Right renal pelvis (tissue), 4 donors: ENCODE data around the gene GLI3. TPM values are rescaled to one million over a fixed set of nuclear protein-coding genes. Genes with fewer than 3 reads are reported as not detected.

Experiments
- DNase-seq, 4 donors: peaks; one replicate each; pipeline ENCODE4 v3.0.0-alpha.2; 2013; ENCODE audit warnings: low read depth in 4 of 4, low spot score in 3 of 4, missing footprints in 1 of 4
- polyA plus RNA-seq, 4 donors: library from polyadenylated mRNA; unstranded; fragments of 120-200 nt; gene quantifications; one replicate each; pipeline ENCODE4 v1.2.1, GENCODE V29; 2013; ENCODE audit not compliant: insufficient read length in 4 of 4

GLI3 gene
- polyA plus RNA-seq, 4 donors: 13.6 to 17.3 (median 15.1) TPM

DNA sequence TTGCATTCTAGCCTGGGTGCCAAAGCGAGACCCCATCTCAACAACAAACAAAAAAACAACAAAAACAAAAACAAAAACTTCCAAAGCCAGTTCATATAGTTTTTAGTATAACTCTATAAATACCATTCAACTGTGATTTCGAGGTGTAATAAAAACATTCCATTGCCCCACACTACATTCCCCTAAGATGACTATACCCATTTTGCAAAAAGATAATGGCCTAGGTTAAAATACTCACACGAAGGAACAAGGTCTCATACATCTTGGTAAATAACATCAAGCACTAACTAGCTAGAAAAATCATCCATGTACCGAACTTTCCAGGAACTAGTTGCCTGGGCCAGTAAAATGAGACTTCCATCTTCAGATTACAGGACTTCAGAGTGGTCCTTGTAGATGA, 55.4 kb downstream of the GLI3 start:
- no peak for DNase-seq

GRCh38 chr7:42180806-42181205, 56.2 kb downstream of the GLI3 start:
- no peak for DNase-seq

- no peak for DNase-seq
Measured at GRCh38 chr7:42176724-42177101, 60.3 kb downstream of the GLI3 start.

- no peak for DNase-seq
Measured at GRCh38 chr7:42175834-42176723, 60.9 kb downstream of the GLI3 start.

- DNase-seq: peak in 2 of 4 donors; percentile 61 to 75
Measured at GRCh38 chr7:42174391-42174912, 62.6 kb downstream of the GLI3 start.

DNA sequence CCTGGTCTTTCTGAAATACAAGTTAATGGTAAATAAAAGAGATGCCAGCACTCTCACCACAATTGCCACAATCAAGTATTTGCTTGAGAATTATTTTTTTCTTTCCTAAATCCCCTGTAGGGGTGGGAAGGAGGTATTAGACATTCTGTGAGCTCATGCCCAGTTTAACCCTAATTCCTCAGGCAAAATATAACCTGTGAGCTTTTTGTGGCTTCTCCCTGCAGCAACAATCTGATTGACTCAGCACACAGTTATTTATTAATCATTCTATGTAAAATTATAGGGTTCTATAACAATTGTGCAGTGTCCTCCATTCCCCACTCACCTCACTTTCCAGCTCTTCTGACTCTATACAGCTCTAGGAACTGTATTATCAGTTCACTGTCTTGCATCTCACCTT, 66.3 kb downstream of the GLI3 start:
- no peak for DNase-seq

- DNase-seq: no peak
Measured at GRCh38 chr7:42168512-42168911, 68.5 kb downstream of the GLI3 start.

- DNase-seq: no peak
Measured at GRCh38 chr7:42167631-42168236, 69.3 kb downstream of the GLI3 start.

DNA sequence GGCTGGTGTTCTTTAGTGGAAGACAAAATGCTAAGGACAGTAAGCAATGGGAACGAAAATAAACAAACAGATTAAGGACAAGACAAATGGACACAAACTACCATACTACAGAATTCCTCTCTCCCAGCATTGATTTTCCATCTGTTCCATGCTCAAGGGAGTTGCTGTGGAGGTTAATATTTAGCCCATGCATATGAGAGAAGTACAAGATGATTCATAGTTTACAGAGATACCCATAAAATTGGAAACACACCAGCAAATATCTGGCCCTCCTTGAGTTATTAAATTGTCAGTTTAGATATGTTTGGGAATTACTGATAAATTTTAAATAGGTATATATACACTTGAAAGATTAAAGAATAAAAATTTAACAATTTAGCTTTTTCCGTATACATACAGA, 69.8 kb downstream of the GLI3 start:
- no peak for DNase-seq

GRCh38 chr7:42164881-42165428, 72.1 kb downstream of the GLI3 start:
- DNase-seq: no peak

- DNase-seq: no peak
Measured at GRCh38 chr7:42162560-42163325, 74.3 kb downstream of the GLI3 start.

GRCh38 chr7:42161719-42162118, 75.3 kb downstream of the GLI3 start:
- no peak for DNase-seq

DNA sequence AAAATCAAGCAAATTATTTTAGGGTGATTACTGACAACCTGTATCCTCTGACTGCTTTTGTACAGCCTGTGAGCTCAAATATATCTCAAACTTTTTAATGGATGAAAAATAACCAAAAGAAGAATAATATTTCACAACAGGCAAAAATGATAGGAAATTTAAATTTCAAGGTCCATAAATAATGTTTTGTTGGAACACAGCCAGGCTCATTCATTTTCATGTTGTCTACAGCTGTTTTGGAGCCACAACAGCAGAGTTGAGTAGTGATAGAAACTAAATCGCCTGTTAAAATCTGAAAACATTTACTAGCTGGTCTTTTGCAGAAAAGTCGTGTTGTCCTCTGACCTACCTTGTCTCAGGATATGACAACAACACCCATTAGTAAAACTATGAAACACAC, 75.9 kb downstream of the GLI3 start:
- DNase-seq: no peak

- no peak for DNase-seq
Measured at GRCh38 chr7:42159130-42159529, 77.9 kb downstream of the GLI3 start.

DNA sequence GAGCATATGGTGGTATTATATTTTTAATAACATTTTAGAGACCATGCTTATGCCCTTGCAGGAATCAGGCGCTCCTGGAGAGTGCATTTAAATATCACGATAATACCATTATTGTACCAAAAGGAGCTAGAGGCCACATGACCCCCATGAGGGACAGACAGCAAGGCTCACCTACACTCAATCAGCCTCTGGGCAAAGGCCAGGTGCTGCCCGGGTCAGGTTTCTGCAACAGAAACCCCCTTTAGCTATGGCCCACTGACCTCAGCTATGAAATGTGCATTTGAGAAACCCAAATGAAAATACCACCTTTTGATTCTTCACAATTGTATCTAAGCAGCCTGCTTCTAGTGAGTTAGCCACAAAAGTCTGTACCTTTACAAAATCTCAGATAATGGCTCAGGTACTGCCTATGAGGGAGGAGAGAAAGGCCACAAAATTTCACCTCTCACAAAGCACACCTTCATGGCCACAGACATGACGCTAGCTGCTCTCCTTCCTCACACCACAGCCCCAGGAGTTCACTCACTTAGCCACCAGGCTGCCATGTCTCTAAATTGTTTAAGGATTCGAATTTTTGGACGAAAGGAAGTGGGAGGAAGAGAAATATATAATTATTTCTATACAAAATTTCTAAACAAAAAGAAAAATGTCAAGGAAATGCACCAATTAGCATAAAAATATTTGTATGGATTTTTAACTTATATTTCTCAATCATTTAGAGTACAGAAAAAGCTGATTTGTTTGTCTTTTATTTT, 79.9 kb downstream of the GLI3 start:
- no peak for DNase-seq

GRCh38 chr7:42156291-42156865, 80.6 kb downstream of the GLI3 start:
- no peak for DNase-seq

- no peak for DNase-seq
Measured at GRCh38 chr7:42155584-42156290, 81.3 kb downstream of the GLI3 start.

GRCh38 chr7:42154173-42154572, 82.8 kb downstream of the GLI3 start:
- DNase-seq: no peak
